GM12878 (cell line): ENCODE measurements around the gene BEST2. TPM values are rescaled to one million over a fixed set of nuclear protein-coding genes. Genes with fewer than 3 reads are reported as not detected.

Experiments
- GATAD2B ChIP-seq: fragments of 450-650 bp; conservative IDR thresholded peaks from 2 replicates; pipeline ENCODE4 v1.6.1; 2017; ENCODE audit warnings: low read depth, mild to moderate bottlenecking, moderate library complexity
- IKZF2 ChIP-seq, 2 experiments: fragments of 450-650 bp; IDR thresholded peaks; 2 replicates each; pipeline ENCODE4 v1.6.1; 2017; ENCODE audit warnings: mild to moderate bottlenecking in 2 of 2, moderate library complexity in 2 of 2
- IRF4 ChIP-seq: IDR thresholded peaks from 2 replicates; pipeline ENCODE4 v1.6.1; 2011; ENCODE audit warnings: low read depth, low read length
- JUND ChIP-seq: IDR thresholded peaks from 2 replicates; pipeline ENCODE4 v1.6.1; 2012; ENCODE audit warnings: low read depth, mild to moderate bottlenecking, low read length, improper control_type of control experiment, moderate library complexity
- PAX8 ChIP-seq: fragments of 450-650 bp; IDR thresholded peaks from 2 replicates; pipeline ENCODE4 v1.6.1; 2017; ENCODE audit warnings: mild to moderate bottlenecking, moderate library complexity
- POLR2AphosphoS2 ChIP-seq: IDR thresholded peaks from 2 replicates; pipeline ENCODE4 v1.6.1; 2011; ENCODE audit warnings: low read depth, mild to moderate bottlenecking, low read length, improper control_type of control experiment, moderate library complexity
- SMARCA5 ChIP-seq: fragments of 450-650 bp; IDR thresholded peaks from 2 replicates; pipeline ENCODE4 v1.6.1; 2017; ENCODE audit warnings: mild to moderate bottlenecking
- SP1 ChIP-seq: IDR thresholded peaks from one replicate; pipeline ENCODE4 v1.6.1; 2011; ENCODE audit warnings: low read depth, low read length
- TCF12 ChIP-seq: IDR thresholded peaks from 2 replicates; pipeline ENCODE4 v1.6.1; 2011; ENCODE audit warnings: low read depth, mild to moderate bottlenecking, low read length
- YY1 ChIP-seq: IDR thresholded peaks from 2 replicates; pipeline ENCODE4 v1.6.1; 2011; ENCODE audit warnings: low read depth, mild to moderate bottlenecking, low read length
- ZNF207 ChIP-seq: fragments of 450-650 bp; IDR thresholded peaks from 2 replicates; pipeline ENCODE4 v1.6.1; 2014; ENCODE audit warnings: antibody characterized with exemption, mild to moderate bottlenecking, borderline replicate concordance
- ZZZ3 ChIP-seq: IDR thresholded peaks from 2 replicates; pipeline ENCODE4 v1.6.1; 2011; ENCODE audit warnings: low read depth; ENCODE audit not compliant: control insufficient read depth, insufficient read length
- polyA plus RNA-seq, 11 experiments: library from polyadenylated mRNA; depleted of rRNA in 4 of 11; unstranded in 6 of 11; stranded (reverse) in 5 of 11; fragments of >200 nt; fragmentation: Nextera tagmentation in 4 of 11; fragmentation: Illumina TruSeq in 1 of 11; extraction: Ambion mirVana in 4 of 11; extraction: Trizol in 1 of 11; gene quantifications; 1 replicate in 1 of 11; 2 replicates in 10 of 11; pipeline versions ENCODE4 v1.2.1 to v1.2.3, GENCODE V29; 2011 to 2016; ENCODE audit warnings: inconsistent platforms in 2 of 11, missing spikeins in 2 of 11, low read depth in 1 of 11
- total RNA-seq, 4 experiments: library from RNA; depleted of rRNA in 3 of 4; stranded (reverse); fragments of >200 nt in 3 of 4; fragmentation: Illumina TruSeq in 1 of 4; extraction: Trizol in 1 of 4; gene quantifications; 2 replicates each; pipeline versions ENCODE4 v1.2.1 to v1.2.3, GENCODE V29; 2013 to 2021
- TF ChIP-seq, protein P1 (sequence below): IDR thresholded peaks from 2 replicates; pipeline ENCODE4 v1.6.1; 2012; ENCODE audit warnings: improper control_type of control experiment, low read depth, low read length; ENCODE audit not compliant: insufficient replicate concordance

BEST2 gene
- total and polyA plus RNA-seq, 10 of the 15 experiments (the other 5 are each of a cell fraction or from before 2014, with no cell fraction given) = not detected

DNA sequence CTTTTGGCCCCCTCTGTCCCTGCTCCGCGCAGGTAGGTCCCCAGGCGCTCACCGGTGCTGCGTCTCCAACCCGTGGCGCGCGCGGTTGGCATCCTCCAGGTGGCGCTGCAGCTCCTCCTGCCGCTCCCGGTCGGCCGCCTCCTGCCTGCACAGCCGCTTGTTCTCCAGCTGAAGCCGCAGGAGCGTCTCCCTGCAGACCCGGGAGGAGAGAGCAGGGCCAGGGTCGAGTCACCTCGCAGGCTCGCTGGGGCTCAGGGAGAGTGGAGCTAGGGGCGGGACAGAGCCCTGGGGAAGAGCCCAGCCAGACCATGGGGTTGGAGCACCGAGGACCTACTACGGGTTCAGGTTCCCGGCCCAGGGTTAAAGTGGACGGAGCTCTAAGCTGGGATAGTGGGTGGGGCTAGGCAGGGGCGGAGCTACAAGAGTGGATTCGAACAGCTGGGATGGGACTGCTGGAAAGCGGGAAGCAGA is 14.5 kb downstream of the BEST2 start (continued):
- TF ChIP-seq ZNF207 = no peak
- TF ChIP-seq POLR2AphosphoS2 = no peak
- peak in 1 of 2 experiments; percentile 38; a peak in 1 of 4 replicates for TF ChIP-seq IKZF2 (IDR thresholded peaks at IDR 0.05)
- no peak for TF ChIP-seq IRF4
- TF ChIP-seq ZZZ3 = no peak
- no peak for TF ChIP-seq JUND
- TF ChIP-seq, protein P1, sequence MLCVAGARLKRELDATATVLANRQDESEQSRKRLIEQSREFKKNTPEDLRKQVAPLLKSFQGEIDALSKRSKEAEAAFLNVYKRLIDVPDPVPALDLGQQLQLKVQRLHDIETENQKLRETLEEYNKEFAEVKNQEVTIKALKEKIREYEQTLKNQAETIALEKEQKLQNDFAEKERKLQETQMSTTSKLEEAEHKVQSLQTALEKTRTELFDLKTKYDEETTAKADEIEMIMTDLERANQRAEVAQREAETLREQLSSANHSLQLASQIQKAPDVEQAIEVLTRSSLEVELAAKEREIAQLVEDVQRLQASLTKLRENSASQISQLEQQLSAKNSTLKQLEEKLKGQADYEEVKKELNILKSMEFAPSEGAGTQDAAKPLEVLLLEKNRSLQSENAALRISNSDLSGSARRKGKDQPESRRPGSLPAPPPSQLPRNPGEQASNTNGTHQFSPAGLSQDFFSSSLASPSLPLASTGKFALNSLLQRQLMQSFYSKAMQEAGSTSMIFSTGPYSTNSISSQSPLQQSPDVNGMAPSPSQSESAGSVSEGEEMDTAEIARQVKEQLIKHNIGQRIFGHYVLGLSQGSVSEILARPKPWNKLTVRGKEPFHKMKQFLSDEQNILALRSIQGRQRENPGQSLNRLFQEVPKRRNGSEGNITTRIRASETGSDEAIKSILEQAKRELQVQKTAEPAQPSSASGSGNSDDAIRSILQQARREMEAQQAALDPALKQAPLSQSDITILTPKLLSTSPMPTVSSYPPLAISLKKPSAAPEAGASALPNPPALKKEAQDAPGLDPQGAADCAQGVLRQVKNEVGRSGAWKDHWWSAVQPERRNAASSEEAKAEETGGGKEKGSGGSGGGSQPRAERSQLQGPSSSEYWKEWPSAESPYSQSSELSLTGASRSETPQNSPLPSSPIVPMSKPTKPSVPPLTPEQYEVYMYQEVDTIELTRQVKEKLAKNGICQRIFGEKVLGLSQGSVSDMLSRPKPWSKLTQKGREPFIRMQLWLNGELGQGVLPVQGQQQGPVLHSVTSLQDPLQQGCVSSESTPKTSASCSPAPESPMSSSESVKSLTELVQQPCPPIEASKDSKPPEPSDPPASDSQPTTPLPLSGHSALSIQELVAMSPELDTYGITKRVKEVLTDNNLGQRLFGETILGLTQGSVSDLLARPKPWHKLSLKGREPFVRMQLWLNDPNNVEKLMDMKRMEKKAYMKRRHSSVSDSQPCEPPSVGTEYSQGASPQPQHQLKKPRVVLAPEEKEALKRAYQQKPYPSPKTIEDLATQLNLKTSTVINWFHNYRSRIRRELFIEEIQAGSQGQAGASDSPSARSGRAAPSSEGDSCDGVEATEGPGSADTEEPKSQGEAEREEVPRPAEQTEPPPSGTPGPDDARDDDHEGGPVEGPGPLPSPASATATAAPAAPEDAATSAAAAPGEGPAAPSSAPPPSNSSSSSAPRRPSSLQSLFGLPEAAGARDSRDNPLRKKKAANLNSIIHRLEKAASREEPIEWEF = no peak
- peak; percentile 39; the same call in 1 of the 2 replicates for TF ChIP-seq SMARCA5
- TF ChIP-seq TCF12 = 0 out of 2 replicates have a peak, but pooled peaks have one; percentile 8
- TF ChIP-seq PAX8 = no peak
- TF ChIP-seq GATAD2B = peak; percentile 30; the same call in 1 of the 2 replicates
- peak; percentile 72 for TF ChIP-seq YY1
- TF ChIP-seq SP1 = no peak
